ENCODE results near the gene SH2B2.

GRCh38 chr7:102253973-102254370, 32.7 kb upstream of the SH2B2 start:
- TF ChIP-seq GATA2 (IDR thresholded peaks at IDR 0.05; ENCODE audit: insufficient read depth, insufficient read length, low read depth, low read length) (no peak), EZH2 (IDR thresholded peaks at IDR 0.05; ENCODE audit: borderline replicate concordance, low read depth, low read length, severe bottlenecking) (no peak), CTCF (IDR thresholded peaks at IDR 0.05; ENCODE audit: extremely low read depth in 1 of 2, insufficient read depth in 1 of 2, low read depth in 1 of 2, low read length in 2 of 2) (no peak)

Data from endothelial cell of umbilical vein (primary cell).